GM12878 (cell line): Measurements from ENCODE around the gene NAA10. TPM values are rescaled to one million over a fixed set of nuclear protein-coding genes. Genes with fewer than 3 reads are reported as not detected.

Experiments used
- ATAC-seq: fragments of 200-7000 bp; cut with Tn5 transposase; 3 replicates; pipeline ENCODE4 v1.9.1; 2020; ENCODE audit warnings: mild to moderate bottlenecking, moderate library complexity
- BruUV-seq: library from RNA; stranded (reverse); fragments of 400-500 nt; replicated peaks from 2 replicates; lab custom pipeline; 2021; lab: Mats Ljungman, UMichigan
- CTCF ChIA-PET: fragments of 300-600 bp; sonication (Branson Sonifier 250); formaldehyde crosslinking; extraction: SDS; loops from one replicate; lab custom pipeline; 2021; ENCODE audit warnings: inconsistent platforms; lab: Yijun Ruan, JAX
- POLR2A ChIA-PET: fragments of 350-600 bp; formaldehyde crosslinking; extraction: SDS; loops from one replicate; lab custom pipeline; 2021; ENCODE audit warnings: inconsistent platforms; lab: Charles Lee
- RAD21 ChIA-PET: fragments of 300-600 bp; sonication (Branson Sonifier 250); formaldehyde crosslinking; loops from one replicate; lab custom pipeline; 2023; ENCODE audit warnings: antibody characterized with exemption; ENCODE audit not compliant: unreplicated experiment; lab: Charles Lee
- SMC1A ChIA-PET: fragments of 300-600 bp; sonication (Branson Sonifier 250); formaldehyde crosslinking; loops from one replicate; lab custom pipeline; 2023; ENCODE audit not compliant: unreplicated experiment, uncharacterized antibody; lab: Charles Lee
- DNase-seq: peaks from one replicate; pipeline ENCODE4 v3.0.0-alpha.2; 2011; ENCODE audit warnings: low read depth, low spot score
- FAIRE-seq: peaks from 3 replicates; lab custom pipeline; 2011; peaks lifted over from hg19 to GRCh38; lab: Jason Lieb, UNC
- H2AFZ ChIP-seq: 2 replicates; pipeline ENCODE4 v1.6.0; 2011; ENCODE audit warnings: low read depth, low read length, control low read depth; ENCODE audit not compliant: control insufficient read depth
- H3K27ac ChIP-seq: 2 replicates; pipeline ENCODE4 v1.5.1; 2011; ENCODE audit warnings: control low read depth; ENCODE audit not compliant: control insufficient read depth, insufficient read depth
- H3K27me3 ChIP-seq, 2 experiments: replicated peaks in 1 of 2; 2 replicates each; pipeline versions ENCODE4 v1.6.0 to v1.6.1; 2011; ENCODE audit warnings: low read length in 1 of 2; ENCODE audit not compliant: control insufficient read depth in 2 of 2, insufficient read depth in 2 of 2
- H3K36me3 ChIP-seq, 2 experiments: 2 replicates each; pipeline ENCODE4 v1.5.1; 2011; ENCODE audit warnings: low read length in 1 of 2; ENCODE audit not compliant: control insufficient read depth in 2 of 2, insufficient read depth in 2 of 2
- H3K4me1 ChIP-seq: 2 replicates; pipeline ENCODE4 v1.6.1; 2011; ENCODE audit warnings: mild to moderate bottlenecking, low read length, moderate library complexity, mixed read lengths; ENCODE audit not compliant: control insufficient read depth, insufficient read depth
- H3K4me2 ChIP-seq: 2 replicates; pipeline ENCODE4 v1.6.0; 2011; ENCODE audit warnings: control low read depth; ENCODE audit not compliant: control insufficient read depth, insufficient read depth
- H3K4me3 ChIP-seq: fragments of 200-600 bp; sonication (generic); 2 replicates; pipeline ENCODE4 v1.5.1; 2016
- H3K79me2 ChIP-seq: 2 replicates; pipeline ENCODE4 v1.6.0; 2011; ENCODE audit warnings: low read length; ENCODE audit not compliant: control insufficient read depth, insufficient read depth
- H3K9ac ChIP-seq: 2 replicates; pipeline ENCODE4 v1.8.0; 2011; ENCODE audit warnings: low read length, control low read depth, mixed read lengths; ENCODE audit not compliant: control insufficient read depth, insufficient read depth
- H3K9me3 ChIP-seq: replicated peaks from 3 replicates; pipeline ENCODE4 v1.5.1; 2011; ENCODE audit warnings: mild to moderate bottlenecking, low read length; ENCODE audit not compliant: control insufficient read depth, insufficient read depth
- H4K20me1 ChIP-seq: 2 replicates; pipeline ENCODE4 v1.6.0; 2011; ENCODE audit not compliant: control insufficient read depth, insufficient read depth
- BACH1 ChIP-seq: fragments of 450-650 bp; IDR thresholded peaks from 2 replicates; pipeline ENCODE4 v1.6.1; 2017; ENCODE audit warnings: mild to moderate bottlenecking, borderline replicate concordance
- BCL11A ChIP-seq: IDR thresholded peaks from 2 replicates; pipeline ENCODE4 v1.6.1; 2011; ENCODE audit warnings: low read depth, low read length
- BHLHE40 ChIP-seq, 2 experiments: fragments of 450-650 bp in 1 of 2; IDR thresholded peaks; 2 replicates each; pipeline ENCODE4 v1.6.1; 2011 to 2017; ENCODE audit warnings: low read depth in 2 of 2, borderline replicate concordance in 1 of 2, improper control_type of control experiment in 1 of 2, low read length in 1 of 2, mild to moderate bottlenecking in 1 of 2
- CBFB ChIP-seq: IDR thresholded peaks from 2 replicates; pipeline ENCODE4 v1.6.1; 2016; ENCODE audit warnings: antibody characterized with exemption, low read depth
- CBX3 ChIP-seq: fragments of 200-600 bp; sonication (generic); IDR thresholded peaks from 2 replicates; pipeline ENCODE4 v1.6.1; 2016; ENCODE audit warnings: low read depth, borderline replicate concordance
- CREB1 ChIP-seq: IDR thresholded peaks from 2 replicates; pipeline ENCODE4 v1.6.1; 2012; ENCODE audit warnings: low read depth, mild to moderate bottlenecking, inconsistent platforms
- DPF2 ChIP-seq: fragments of 450-650 bp; IDR thresholded peaks from 2 replicates; pipeline ENCODE4 v1.6.1; 2017; ENCODE audit warnings: mild to moderate bottlenecking
- GABPA ChIP-seq: IDR thresholded peaks from 2 replicates; pipeline ENCODE4 v1.6.1; 2014; ENCODE audit warnings: antibody characterized with exemption, low read depth, mild to moderate bottlenecking, inconsistent platforms
- HSF1 ChIP-seq: fragments of 150-350 bp; IDR thresholded peaks from 2 replicates; pipeline ENCODE4 v1.6.1; 2014; ENCODE audit warnings: mild to moderate bottlenecking, low read depth, low read length
- IRF3 ChIP-seq: fragments of 450-650 bp; IDR thresholded peaks from 2 replicates; pipeline ENCODE4 v1.6.1; 2014; ENCODE audit warnings: mild to moderate bottlenecking
- JUNB ChIP-seq: IDR thresholded peaks from 2 replicates; pipeline ENCODE4 v1.6.1; 2016; ENCODE audit warnings: antibody characterized with exemption, mild to moderate bottlenecking
- MTA3 ChIP-seq: IDR thresholded peaks from 2 replicates; pipeline ENCODE4 v1.6.1; 2012; ENCODE audit warnings: low read length, inconsistent platforms, borderline replicate concordance
- PAX8 ChIP-seq: fragments of 450-650 bp; IDR thresholded peaks from 2 replicates; pipeline ENCODE4 v1.6.1; 2017; ENCODE audit warnings: mild to moderate bottlenecking, moderate library complexity
- STAT3 ChIP-seq: IDR thresholded peaks from 2 replicates; pipeline ENCODE4 v1.6.1; 2011; ENCODE audit warnings: low read depth, low read length, improper control_type of control experiment
- TAF1 ChIP-seq: IDR thresholded peaks from 2 replicates; pipeline ENCODE4 v1.6.1; 2011; ENCODE audit warnings: mild to moderate bottlenecking, low read depth, low read length, borderline replicate concordance
- ZNF207 ChIP-seq: fragments of 450-650 bp; IDR thresholded peaks from 2 replicates; pipeline ENCODE4 v1.6.1; 2014; ENCODE audit warnings: antibody characterized with exemption, mild to moderate bottlenecking, borderline replicate concordance
- WGBS: methylation state at CpG from one replicate; pipeline ENCODE4 v1.1.6; 2016; ENCODE audit warnings: low lambda C conversion rate; ENCODE audit not compliant: insufficient replicate concordance, insufficient coverage; ENCODE audit errors: missing lambda C conversion rate; 5-methylcytosine and 5-hydroxymethylcytosine counted together
- in situ Hi-C: fragments of 300-500 bp; cut with MboI; formaldehyde crosslinking; loops from 9 replicates; pipeline ENCODE4 v1.14.3; 2018; ENCODE audit warnings: mixed read lengths
- intact Hi-C: fragments of 100-400 bp; cut with micrococcal nuclease; formaldehyde crosslinking; loops from one replicate; pipeline ENCODE4 v1.14.2; 2022; ENCODE audit not compliant: unreplicated experiment
- polyA plus RNA-seq, 11 experiments: library from polyadenylated mRNA; depleted of rRNA in 4 of 11; unstranded in 6 of 11; stranded (reverse) in 5 of 11; fragments of >200 nt; fragmentation: Nextera tagmentation in 4 of 11; fragmentation: Illumina TruSeq in 1 of 11; extraction: Ambion mirVana in 4 of 11; extraction: Trizol in 1 of 11; gene quantifications; 1 replicate in 1 of 11; 2 replicates in 10 of 11; pipeline versions ENCODE4 v1.2.1 to v1.2.3, GENCODE V29; 2011 to 2016; ENCODE audit warnings: inconsistent platforms in 2 of 11, missing spikeins in 2 of 11, low read depth in 1 of 11
- total RNA-seq, 4 experiments: library from RNA; depleted of rRNA in 3 of 4; stranded (reverse); fragments of >200 nt in 3 of 4; fragmentation: Illumina TruSeq in 1 of 4; extraction: Trizol in 1 of 4; gene quantifications; 2 replicates each; pipeline versions ENCODE4 v1.2.1 to v1.2.3, GENCODE V29; 2013 to 2021

The NAA10 gene
- total and polyA plus RNA-seq, 10 of the 15 experiments (the other 5 are each of a cell fraction or from before 2014, with no cell fraction given) = 7.9 to 212 (median 98.9) TPM

DNA sequence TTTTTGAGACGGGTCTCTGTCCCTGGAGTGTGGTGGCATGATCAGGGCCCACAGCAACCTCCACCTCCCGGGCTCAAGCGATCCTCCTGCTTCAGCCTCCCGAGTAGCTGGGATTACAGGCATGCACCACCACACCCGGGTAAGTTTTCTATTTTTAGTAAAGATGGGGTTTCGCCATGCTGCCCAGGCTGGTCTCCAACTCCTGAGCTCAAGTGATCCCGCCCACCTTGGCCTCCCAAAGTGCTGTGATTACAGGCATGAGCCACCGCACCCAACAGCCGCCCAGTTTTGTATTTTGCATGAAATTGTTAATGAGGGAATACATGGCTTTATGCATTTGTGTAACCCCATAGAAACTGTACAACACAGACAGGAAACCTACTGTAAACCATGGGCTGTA, 6.0 kb downstream of the NAA10 start:
- Histone ChIP-seq H3K36me3 (peaks cover 0 to 2% of the 10 kb centered on the region in 2 experiments; a peak in 3 of 4 replicates), H3K27ac (peak overlapping the region; percentile 50; the same call in 1 of the 2 replicates), H3K9me3 (no peaks in the 10 kb centered on the region; the same call in 2 of the 3 replicates), H3K4me1 (peaks cover 3% of the 10 kb centered on the region; the same call in 1 of the 2 replicates), H3K4me3 (peak overlapping the region; percentile 55; the same call in 1 of the 2 replicates), H3K27me3 (no peaks in the 10 kb centered on the region), H2AFZ (no peak overlapping the region), H3K79me2 (peaks cover 30% of the 10 kb centered on the region), H3K4me2 (peak overlapping the region; percentile 68; the same call in 1 of the 2 replicates), H4K20me1 (no peaks in the 10 kb centered on the region), H3K9ac (peak overlapping the region; percentile 57)
- TF ChIP-seq IRF3 (no peak), CBX3 (no peak), BCL11A (no peak), TAF1 (no peak), CREB1 (no peak), JUNB (no peak), STAT3 (no peak), MTA3 (no peak), BHLHE40 (IDR thresholded peaks at IDR 0.05; ENCODE audit: borderline replicate concordance in 1 of 2, low read depth in 2 of 2, low read length in 1 of 2) (no peak), GABPA (no peak), ZNF207 (no peak), CBFB (no peak), DPF2 (no peak), HSF1 (no peak), PAX8 (no peak), BACH1 (no peak)
- 27% methylated on average over 9 of the region's 9 CpGs for WGBS
- BruUV-seq = no TSS peak
- no peak for FAIRE-seq
- ChIA-PET SMC1A (interaction anchor here (1.7 kb wide), 1 partner anchor 40 kb away, joined by 4 read pairs; no protein-coding TSS in a partner anchor), CTCF (interaction anchor here (0.7 to 8.7 kb wide), 6 partner anchors 19 to 207 kb away, joined by 3 to 172 read pairs (median 4); partner anchors contain the start of genes PLXNB3 and RENBP), RAD21 (interaction anchor here (1.0 to 6.2 kb wide), 4 partner anchors 16 to 134 kb away, joined by 3 to 48 read pairs (median 8); partner anchors contain the start of genes HCFC1, IDH3G and SSR4), POLR2A (interaction anchor here (0.5 to 5.8 kb wide), 7 partner anchors 9 to 140 kb away, joined by 3 to 68 read pairs (median 4); partner anchors contain the start of genes HCFC1, IDH3G, SSR4 and TMEM187)
- intact Hi-C loops (loop anchor here (5.0 kb wide), 2 partner anchors 207 to 443 kb away; partner anchors contain the start of genes ABCD1, BCAP31 and FLNA), in situ Hi-C loops (loop anchor here (10.0 kb wide), 1 partner anchor 56 kb away; no protein-coding TSS in a partner anchor)
- no peak for DNase-seq
- ATAC-seq = no peak
